Measurements from ENCODE around the gene NSG2.

DNA sequence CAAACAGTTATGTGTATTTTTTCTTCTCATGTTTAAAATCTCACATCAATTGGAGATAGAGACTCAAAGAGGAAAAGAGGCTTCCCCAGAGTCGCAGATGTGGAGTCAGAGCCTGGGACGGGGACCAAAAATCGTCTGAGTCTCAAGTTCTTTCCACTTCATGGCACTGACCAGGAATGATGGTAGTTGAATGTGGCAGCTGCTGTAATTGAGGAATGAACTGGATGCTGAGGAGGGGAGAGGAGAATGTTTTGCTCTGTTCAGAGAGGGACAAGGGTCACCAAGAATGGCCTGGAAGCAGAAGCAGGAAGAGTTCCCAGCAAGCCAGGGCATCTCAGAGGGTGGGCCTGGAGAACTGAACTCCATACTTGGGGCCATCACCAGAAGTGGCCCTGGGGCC is 103.9 kb downstream of the NSG2 start:
- TF ChIP-seq, protein P1, sequence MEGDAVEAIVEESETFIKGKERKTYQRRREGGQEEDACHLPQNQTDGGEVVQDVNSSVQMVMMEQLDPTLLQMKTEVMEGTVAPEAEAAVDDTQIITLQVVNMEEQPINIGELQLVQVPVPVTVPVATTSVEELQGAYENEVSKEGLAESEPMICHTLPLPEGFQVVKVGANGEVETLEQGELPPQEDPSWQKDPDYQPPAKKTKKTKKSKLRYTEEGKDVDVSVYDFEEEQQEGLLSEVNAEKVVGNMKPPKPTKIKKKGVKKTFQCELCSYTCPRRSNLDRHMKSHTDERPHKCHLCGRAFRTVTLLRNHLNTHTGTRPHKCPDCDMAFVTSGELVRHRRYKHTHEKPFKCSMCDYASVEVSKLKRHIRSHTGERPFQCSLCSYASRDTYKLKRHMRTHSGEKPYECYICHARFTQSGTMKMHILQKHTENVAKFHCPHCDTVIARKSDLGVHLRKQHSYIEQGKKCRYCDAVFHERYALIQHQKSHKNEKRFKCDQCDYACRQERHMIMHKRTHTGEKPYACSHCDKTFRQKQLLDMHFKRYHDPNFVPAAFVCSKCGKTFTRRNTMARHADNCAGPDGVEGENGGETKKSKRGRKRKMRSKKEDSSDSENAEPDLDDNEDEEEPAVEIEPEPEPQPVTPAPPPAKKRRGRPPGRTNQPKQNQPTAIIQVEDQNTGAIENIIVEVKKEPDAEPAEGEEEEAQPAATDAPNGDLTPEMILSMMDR (IDR thresholded peaks at IDR 0.05): no peak
- no peak for TF ChIP-seq POLR2A (IDR thresholded peaks at IDR 0.05)
